BJ (cell line): Measurements from ENCODE around the gene TEX30. TPM values are rescaled to one million over a fixed set of nuclear protein-coding genes. Genes with fewer than 3 reads are reported as not detected.
A peak's percentile ranks its signal among the peaks of the same experiment; 100 is the strongest.

Experiments used
- CTCF ChIA-PET: fragments of 350-600 bp; formaldehyde crosslinking; extraction: SDS; loops from one replicate; lab custom pipeline; 2021; ENCODE audit warnings: antibody characterized with exemption, inconsistent platforms; lab: Yijun Ruan, JAX
- POLR2A ChIA-PET: fragments of 300-600 bp; sonication (Branson Sonifier 250); formaldehyde crosslinking; extraction: SDS; loops from one replicate; lab custom pipeline; 2021; ENCODE audit warnings: antibody characterized with exemption; lab: Charles Lee
- DNase-seq: peaks from one replicate; pipeline ENCODE4 v3.0.0-alpha.2; 2011; ENCODE audit warnings: low read depth
- H3K27me3 ChIP-seq: 2 replicates; pipeline ENCODE4 v1.6.0; 2011; ENCODE audit warnings: low read length; ENCODE audit not compliant: control insufficient read depth, insufficient read depth
- H3K36me3 ChIP-seq: 2 replicates; pipeline ENCODE4 v1.5.1; 2011; ENCODE audit warnings: low read length; ENCODE audit not compliant: control insufficient read depth, insufficient read depth
- H3K4me3 ChIP-seq: 2 replicates; pipeline ENCODE4 v1.5.1; 2011; ENCODE audit warnings: low read depth, mild to moderate bottlenecking, control low read depth, low read length
- polyA minus RNA-seq: library from RNA; depleted of rRNA, polyadenylated mRNA; stranded (reverse); fragments of >200 nt; gene quantifications from 2 replicates; pipeline ENCODE4 v1.2.3, GENCODE V29; 2011; rRNA and poly(A)+ RNA removed
- polyA plus RNA-seq: library from polyadenylated mRNA; depleted of rRNA; stranded (reverse); fragments of >200 nt; gene quantifications from 2 replicates; pipeline ENCODE4 v1.2.3, GENCODE V29; 2011; rRNA removed
- TF ChIP-seq, protein P1 (sequence below): IDR thresholded peaks from 2 replicates; pipeline ENCODE4 v1.5.1; 2011; ENCODE audit warnings: low read depth, mild to moderate bottlenecking, control low read depth, inconsistent platforms, low read length, moderate library complexity; ENCODE audit not compliant: insufficient read depth

TEX30 gene
- 5.5 and 10.5 TPM in 2 replicates for polyA plus RNA-seq
- polyA minus RNA-seq = 0.72 and 1.6 TPM in 2 replicates

- TF ChIP-seq, protein P1, sequence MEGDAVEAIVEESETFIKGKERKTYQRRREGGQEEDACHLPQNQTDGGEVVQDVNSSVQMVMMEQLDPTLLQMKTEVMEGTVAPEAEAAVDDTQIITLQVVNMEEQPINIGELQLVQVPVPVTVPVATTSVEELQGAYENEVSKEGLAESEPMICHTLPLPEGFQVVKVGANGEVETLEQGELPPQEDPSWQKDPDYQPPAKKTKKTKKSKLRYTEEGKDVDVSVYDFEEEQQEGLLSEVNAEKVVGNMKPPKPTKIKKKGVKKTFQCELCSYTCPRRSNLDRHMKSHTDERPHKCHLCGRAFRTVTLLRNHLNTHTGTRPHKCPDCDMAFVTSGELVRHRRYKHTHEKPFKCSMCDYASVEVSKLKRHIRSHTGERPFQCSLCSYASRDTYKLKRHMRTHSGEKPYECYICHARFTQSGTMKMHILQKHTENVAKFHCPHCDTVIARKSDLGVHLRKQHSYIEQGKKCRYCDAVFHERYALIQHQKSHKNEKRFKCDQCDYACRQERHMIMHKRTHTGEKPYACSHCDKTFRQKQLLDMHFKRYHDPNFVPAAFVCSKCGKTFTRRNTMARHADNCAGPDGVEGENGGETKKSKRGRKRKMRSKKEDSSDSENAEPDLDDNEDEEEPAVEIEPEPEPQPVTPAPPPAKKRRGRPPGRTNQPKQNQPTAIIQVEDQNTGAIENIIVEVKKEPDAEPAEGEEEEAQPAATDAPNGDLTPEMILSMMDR = no peak
- H3K36me3 ChIP-seq = no peaks in the 10 kb centered on the region
- DNase-seq = peak; percentile 15
- no peaks in the 10 kb centered on the region for H3K27me3 ChIP-seq
- ChIA-PET POLR2A (interaction anchor here (1.1 kb wide), 1 partner anchor 184 kb away, joined by 4 read pairs; no protein-coding TSS in a partner anchor), CTCF (interaction anchor here (1.0 to 1.4 kb wide), 3 partner anchors 11 to 187 kb away, joined by 3 read pairs; no protein-coding TSS in a partner anchor)
- peak within 1 kb of the TSS; percentile 93 for H3K4me3 ChIP-seq
Measured at GRCh38 chr13:102773441-102774213, at the start of gene TEX30. Gene TEX30, minus strand, starts transcription at chr13:102773786. Its CDS starts 3,760 bp downstream, at chr13:102770026.

DNA sequence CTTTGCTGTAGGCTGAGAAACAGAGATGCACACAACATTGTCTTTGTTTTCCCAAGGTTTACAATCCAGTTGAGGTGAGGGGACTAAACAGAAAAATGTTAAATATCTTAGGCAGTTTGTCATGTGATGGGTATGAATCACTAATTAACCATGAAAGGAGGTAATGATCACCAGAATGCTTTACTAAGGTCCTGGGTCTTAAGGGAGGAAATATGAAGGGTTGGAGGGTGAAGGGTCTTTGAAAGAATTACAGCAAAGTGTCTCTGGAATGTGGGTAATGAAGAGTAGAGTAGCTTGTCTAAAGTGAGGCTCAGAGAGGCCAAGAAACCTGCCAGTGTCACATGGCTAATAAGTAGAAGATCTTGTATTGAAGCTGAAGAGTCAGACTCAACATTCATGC lies 44.3 kb upstream of the TEX30 start:
- ChIA-PET POLR2A (no interaction called here), CTCF (interaction anchor here (2.0 kb wide), 1 partner anchor 17 kb away, joined by 5 read pairs; no protein-coding TSS in a partner anchor)
- H3K4me3 ChIP-seq = no peak overlapping the region
- no peaks in the 10 kb centered on the region for H3K27me3 ChIP-seq
- TF ChIP-seq, protein P1 = no peak
- H3K36me3 ChIP-seq = peaks cover 2% of the 10 kb centered on the region
- DNase-seq = no peak

- no peak for DNase-seq
- TF ChIP-seq, protein P1 = no peak
- ChIA-PET POLR2A (no interaction called here), CTCF (interaction anchor here (0.8 to 2.0 kb wide), 2 partner anchors 17 to 62 kb away, joined by 5 read pairs; no protein-coding TSS in a partner anchor)
- Histone ChIP-seq H3K36me3 (no peaks in the 10 kb centered on the region; the same call in 1 of the 2 replicates), H3K4me3 (no peak overlapping the region), H3K27me3 (no peaks in the 10 kb centered on the region)
Measured at GRCh38 chr13:102817241-102817640, 43.7 kb upstream of the TEX30 start.

GRCh38 chr13:102816708-102817107 lies 43.1 kb upstream of the TEX30 start:
- POLR2A ChIA-PET = interaction anchor here (0.7 kb wide), 1 partner anchor 95 kb away, joined by 3 read pairs; no protein-coding TSS in a partner anchor

More at GRCh38 chr13:102816708-102817107, 43.1 kb upstream of the TEX30 start:
- CTCF ChIA-PET = interaction anchor here (0.8 to 2.0 kb wide), 2 partner anchors 16 to 62 kb away, joined by 5 read pairs; no protein-coding TSS in a partner anchor
- Histone ChIP-seq H3K4me3 (no peak overlapping the region), H3K36me3 (no peaks in the 10 kb centered on the region; the same call in 1 of the 2 replicates), H3K27me3 (no peaks in the 10 kb centered on the region)
- no peak for DNase-seq
- TF ChIP-seq, protein P1 = no peak
